Embryonic facial prominence (tissue), 1 donor: Measurements from ENCODE around the gene PLPPR1.
A peak's percentile ranks its signal among the peaks of the same experiment; 100 is the strongest.
"Not testable (repeated sequence)": the region's sequence is repeated elsewhere in the genome, so short reads cannot be mapped to it uniquely, and the experiment has no call there.

ENCODE experiments used
- DNase-seq: peaks from one replicate; pipeline ENCODE4 v3.0.0-alpha.2; 2016; ENCODE audit errors: extremely low spot score

PLPPR1 gene

DNA sequence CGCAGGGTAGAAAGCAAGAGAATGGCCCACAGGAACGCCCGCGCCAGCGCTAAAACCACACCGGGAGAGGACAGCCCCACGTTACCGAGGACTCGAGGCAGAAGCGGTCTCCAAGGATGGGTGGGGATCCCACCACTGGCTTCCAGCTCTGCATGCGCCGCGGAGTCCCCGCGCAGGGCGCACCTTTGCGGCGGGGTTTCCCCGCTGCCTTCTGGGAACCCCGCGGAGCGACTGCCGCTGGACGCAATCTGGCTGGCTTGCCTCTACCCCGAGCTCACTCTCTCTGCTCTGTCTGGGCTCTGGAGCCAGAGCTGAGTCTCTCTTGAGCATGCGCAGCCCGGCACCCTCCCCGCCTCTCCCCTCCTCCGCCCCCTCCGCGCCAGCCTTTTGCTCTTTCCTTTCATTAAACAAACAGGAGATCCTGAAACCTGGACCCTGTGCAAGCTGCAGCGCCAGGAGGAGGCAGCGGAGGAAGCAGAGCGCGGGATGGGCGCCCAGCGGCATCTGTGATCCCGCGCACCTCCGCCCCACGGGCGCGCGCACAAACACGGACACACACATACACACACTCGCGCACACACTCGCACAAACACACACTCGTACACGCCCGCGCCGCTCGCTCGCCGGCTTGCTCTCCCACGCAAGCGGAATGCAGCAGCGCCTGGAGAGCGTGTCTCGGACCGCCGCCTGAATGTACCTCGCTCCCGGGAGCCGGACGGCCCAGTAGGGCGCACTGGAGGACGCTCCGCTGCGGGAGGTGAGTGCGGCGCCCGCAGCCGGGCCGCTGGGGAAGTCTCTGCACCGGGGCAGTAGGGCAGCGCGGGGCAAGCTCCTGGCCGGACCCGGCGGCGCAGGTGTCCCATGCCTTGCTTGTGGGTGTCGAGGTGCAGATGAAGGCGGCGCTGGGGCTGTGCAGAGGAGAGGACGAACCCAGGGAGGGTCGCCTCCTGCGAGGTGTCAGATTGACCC lies at the start of gene PLPPR1:
PLPPR1 (plus strand) TSS at position 382 of the 969 bp plus-strand sequence.
- DNase-seq = peak; percentile 53

DNA sequence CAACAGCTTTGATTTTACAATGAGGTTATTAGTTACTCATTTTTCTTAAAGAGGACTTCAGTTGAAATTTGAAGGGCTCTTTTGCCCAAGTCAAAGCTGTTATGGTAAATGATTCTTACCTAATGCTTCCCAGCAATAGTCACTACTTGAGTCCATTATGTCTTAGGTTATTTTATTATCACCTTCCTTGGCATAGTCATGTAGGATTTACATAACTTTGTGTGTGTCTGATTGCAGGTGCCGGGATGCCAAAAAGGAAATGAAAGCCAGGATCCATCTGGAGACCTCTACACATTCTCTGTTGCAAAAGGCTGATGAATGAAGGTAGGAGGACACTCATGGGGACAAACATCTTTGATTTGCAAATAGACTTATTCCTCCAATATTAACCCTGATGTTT lies 38.8 kb upstream of the PLPPR1 start:
- no peak for DNase-seq

DNA sequence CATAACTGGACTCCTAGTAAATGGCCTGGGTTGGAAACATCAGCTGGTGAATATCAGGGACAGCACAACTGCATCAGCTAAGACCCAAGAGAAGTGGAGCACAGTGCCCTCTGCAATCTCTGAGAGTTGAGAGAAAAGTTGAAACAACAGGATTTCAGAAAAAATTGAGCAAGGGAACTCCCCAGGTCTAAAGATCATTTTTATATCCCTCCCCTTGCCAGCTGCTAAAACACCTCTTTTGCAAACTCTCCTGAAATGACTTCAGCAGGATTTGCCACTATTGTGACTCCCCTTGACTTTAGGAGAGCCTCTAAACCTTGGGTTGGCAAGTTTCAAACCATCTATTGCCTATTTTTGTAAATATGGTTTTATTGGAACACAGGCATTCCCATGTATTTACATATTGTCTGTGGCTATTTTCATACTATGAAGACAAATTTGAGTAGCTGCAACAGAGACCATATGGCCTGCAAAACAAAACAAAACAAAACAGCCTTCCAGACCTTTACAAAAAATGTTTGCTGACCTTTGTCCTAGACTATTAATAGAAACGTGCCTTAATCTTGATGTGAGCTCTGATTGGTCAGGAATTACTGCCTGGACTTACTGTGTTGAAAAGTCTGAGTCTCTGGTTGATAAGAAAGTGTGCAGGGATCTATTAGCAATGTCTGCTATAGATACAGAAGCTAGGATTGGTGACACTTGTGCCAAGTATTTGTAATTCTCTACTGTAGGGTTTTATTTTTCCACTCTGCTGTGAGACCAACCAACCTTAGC lies 37.7 kb upstream of the PLPPR1 start:
- DNase-seq = no peak

DNA sequence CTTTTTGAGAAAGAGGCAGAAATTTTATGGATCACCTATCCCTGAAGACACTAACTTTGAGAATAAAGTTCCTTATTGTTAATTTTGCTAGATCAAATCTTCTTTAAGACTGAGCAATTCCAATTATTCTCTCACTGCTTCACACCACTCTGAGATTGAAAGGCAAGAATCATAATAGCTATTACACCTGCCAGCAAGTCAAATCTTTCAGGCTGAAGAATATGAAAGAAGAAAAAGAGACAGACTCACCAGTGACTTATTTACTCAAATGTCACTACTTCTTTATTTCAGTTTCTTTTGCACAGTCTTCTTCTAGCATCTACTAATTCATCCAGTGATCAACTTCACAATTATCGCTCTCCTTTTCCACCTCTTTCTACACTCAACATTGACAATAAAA lies 35.9 kb upstream of the PLPPR1 start:
- DNase-seq = no peak

DNA sequence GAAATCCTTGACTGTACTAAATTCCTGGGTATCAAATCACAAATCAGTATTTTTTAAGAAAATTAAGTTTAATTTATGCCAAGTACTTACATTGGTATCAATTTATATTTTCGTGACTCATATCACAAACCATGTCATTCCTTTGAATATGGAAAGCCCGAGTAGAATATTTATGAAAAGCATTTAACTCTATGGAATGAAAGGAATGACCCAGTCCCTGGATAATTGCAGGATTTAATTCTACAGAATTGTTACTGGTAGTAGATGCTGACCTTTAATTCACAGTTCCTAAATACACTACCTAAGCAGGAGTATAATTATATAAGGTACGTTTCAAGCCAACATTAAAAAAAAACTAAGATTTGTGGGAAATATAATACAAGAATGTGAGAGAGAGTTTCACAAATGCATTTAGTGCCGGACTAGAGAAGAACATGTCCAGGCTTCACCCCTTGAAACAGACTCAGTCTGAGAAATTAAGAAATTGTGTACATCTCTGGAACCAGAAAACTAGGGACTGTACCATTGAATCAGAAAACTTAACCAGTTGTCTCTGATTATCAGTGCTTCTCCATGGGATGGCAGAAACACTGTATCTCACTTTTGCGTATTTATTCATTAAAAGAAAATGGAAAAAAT lies 28.5 kb upstream of the PLPPR1 start:
- no peak for DNase-seq

DNA sequence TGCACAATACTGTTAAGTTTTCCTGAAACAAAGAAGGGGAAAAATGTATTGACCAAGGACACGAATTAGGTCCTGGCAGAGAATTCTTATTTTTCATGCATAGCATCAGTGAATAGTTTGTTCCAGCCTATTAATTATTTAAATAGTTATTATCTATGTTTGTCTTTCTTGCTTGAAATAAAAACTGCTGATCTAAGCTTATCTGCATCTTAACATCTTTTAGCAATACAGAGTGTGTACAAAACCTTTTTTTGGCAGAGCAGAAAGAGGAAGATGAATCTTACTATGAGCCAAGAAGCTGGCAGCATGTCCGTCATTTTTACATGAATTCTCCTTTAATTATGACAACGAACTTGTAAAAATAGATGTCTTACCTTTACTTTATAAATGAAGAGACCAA lies 23.3 kb upstream of the PLPPR1 start:
- DNase-seq = no peak

DNA sequence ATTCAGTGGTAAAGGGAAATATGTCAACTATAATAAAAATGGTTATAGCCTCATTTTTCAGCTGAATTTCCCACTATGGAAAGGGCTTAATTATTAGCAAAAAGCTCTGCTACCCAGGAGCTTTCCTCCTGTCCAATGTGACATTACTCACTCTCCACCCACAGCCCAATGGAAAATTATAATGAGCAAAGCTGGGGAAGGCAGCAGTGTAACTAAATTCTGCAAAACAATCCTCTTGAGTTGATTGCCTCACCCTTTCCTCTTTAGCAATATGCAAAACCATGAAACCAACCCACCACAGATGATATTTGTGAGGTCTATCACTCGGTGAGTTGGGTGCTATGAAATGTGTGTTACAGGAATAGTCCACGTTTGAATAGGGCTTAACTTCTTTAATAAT lies 14.0 kb upstream of the PLPPR1 start:
- no peak for DNase-seq

DNA sequence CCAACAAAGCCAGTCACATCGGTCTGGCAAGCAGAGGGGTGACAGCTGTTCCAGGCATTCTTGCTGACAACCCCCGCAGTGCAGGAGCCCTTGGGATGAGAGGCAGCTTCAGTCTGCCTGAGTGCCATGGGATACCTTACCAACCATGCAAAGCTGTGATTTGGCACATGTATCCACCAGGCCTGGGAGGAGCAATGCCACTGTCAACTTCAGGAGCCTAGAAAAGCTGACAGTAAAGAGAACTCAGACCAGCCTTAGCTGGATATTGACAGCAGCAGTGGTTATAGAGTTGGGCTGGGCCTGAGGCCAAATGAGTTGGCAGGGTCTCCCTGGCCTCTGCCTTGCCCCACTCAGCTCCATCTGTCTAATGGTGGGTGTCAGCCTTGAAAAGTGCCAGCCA lies 10.1 kb upstream of the PLPPR1 start:
- DNase-seq = no peak

DNA sequence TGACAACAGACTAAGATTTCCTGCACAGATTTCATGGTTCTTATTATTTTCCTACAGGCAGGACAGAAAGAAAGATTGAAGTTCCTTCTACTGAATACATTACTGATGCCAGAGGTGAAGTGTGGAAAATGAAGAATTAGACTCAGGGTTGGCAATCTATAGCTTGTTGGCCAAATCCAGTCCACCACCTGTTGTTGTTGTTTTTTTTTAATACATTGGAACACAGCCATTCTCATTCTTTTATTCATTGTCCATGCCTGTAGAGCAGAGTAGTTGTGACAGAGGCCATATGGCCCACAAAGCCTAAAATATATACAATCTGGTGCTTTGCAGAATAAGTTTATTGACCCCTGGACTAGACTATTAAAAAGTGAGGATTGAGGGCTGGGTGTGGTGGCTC lies 5.8 kb upstream of the PLPPR1 start:
- no peak for DNase-seq

DNA sequence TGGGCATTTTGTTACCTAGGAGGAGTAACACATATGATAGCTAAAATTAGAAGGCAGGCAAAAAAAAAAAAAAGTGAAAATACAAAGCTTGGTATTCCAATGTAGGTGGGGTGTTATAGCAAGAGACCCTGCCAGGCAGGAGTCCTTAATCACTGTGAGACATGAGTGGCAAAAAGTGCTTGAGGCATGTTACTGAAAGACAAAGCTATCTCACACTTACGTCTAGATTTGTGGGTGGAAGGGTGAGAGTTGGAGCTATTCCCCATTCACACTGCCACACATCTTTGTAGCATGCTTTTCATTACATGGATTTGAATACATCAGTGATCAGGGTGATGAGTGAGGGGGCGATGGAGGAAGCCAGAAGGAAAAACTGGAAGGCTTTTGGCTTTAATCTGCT lies 2.6 kb upstream of the PLPPR1 start:
- no peak for DNase-seq

DNA sequence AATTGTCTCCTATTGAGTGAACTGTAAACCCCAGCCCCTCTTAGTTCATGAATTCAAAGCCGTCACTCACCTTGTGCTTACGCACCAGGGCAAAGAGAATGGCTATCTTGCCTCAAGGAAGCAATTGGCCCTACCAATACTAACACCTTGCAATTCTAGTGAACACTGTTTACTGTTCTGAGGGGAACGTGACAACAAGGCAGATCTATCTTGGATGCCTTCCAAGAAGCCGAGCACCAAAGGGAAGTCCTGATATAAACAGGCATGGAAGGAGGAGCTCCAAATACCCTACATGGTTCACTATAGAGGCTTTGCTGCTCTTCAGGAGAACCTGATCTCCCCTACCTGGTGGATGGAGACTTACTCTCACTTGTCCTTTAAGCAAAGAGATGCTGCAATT lies 1.7 kb upstream of the PLPPR1 start:
- DNase-seq = no peak

DNA sequence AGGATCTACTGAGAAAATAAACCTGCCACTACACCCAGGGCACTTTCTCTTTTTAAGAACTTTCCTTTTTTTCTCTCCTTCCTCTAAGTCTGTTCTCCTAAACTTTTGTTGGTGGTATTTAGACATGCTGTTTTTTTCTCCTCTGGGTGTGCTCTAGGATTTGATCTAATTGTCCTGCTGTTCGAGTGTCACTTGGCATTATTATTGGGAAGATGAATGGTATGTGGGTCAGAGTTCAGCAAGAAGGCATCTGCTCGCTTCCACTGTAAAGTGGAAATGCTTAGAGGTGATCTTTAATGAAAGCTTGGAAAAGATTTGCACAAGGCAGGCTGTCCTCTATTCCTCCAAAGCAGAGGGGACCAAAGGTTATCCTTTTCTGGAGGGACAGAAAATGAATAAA lies 1.3 kb upstream of the PLPPR1 start:
- DNase-seq = no peak

DNA sequence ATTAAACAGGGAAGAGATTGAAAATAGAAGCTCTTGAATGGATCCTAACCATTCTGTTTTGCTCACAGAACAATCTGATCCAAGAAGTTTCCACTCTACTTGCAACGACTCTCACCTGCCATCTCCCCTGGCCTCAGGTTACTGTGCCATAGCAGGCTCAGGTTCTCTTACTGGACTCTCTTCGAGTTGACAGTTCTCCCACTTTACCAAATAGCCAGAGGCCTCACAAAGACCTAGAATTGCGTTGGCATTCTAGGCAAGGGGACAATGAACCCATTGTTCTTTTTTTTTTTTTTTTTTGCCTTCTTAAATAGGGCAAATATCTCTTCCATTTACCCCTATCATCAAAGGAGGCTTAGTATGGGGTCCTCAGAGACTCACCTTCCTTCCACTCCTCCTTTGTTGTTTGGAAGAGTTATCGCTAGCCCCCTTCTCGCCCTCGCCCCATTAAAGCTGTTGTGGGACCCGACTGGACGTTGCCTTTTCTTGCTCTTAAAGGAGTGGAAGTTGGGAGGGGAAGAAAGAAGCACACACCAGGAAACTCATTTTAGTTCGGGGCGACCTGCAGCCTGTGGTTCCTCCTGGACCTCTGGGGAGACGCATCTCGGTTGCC lies 688 bp upstream of the PLPPR1 start:
- no peak for DNase-seq

DNA sequence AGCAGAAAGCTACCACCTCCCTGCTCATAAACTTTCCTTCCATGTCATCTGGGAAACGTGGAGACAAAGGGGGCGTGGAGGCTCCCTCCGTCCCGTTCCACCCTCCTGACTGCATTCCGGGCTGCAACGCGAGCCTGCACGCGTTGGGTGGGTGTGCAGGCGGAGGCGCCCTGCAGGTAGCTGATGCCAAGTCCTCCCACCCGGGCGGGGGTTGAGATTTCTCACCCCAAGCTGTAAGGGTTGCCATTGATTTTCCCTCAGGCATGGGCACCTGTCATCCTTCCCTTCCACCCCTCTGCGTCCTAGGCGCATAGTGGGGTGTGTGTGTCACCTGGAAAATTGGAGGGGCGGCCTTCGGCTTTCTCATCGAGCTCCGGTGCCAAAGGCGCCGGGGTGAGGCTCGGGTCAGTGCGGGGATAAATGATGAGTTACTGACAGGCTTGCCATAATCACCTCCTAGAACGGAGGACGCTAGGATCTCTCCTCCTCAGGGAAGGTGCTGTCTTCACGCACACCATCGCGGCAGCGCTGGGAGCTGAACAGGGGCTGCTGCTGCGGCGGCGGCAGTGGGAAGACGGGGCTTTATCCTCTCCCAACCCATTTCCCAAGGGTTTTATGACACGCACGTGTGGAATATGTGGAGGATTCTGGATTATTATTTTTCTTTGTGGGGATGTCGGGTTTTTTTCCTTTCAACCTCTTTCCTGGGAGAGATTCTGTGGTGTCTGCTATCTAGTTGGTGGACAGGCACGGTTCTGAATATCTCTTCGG lies 973 bp downstream of the PLPPR1 start:
- DNase-seq = no peak

DNA sequence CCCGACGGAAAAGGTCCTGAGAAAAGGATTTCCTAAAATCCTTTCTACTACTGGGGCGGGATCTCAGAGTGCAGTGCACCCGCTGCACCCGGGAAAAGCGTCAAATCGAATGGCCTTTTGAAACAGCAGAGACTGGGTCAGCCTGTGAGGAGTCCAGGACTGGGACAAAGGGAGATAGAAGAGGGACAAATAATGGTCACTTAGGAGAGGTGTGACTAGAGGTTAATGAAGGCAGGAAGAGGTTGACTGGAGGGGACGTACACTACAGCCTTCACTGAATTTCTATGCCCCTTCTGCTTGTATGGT lies 1.5 kb downstream of the PLPPR1 start:
- no peak for DNase-seq

DNA sequence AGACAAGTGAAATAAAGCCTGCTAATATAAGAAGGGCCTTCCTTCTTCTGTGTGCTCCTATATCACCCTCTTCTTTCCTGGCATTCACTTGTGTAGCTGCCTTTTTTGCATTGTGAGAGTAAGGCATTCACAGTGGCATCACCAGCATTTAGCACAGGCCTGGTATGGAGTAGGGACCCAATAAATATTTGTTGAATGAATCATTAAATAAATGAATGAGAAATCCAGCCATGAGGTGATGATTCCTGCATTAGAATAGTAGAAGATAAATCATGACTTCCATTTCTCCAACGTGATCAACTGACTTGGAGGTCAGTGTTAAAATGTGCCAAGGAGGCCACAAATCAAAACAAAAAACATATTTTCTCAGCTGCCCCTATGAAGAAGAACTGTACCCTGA lies 3.9 kb downstream of the PLPPR1 start:
- DNase-seq = no peak

DNA sequence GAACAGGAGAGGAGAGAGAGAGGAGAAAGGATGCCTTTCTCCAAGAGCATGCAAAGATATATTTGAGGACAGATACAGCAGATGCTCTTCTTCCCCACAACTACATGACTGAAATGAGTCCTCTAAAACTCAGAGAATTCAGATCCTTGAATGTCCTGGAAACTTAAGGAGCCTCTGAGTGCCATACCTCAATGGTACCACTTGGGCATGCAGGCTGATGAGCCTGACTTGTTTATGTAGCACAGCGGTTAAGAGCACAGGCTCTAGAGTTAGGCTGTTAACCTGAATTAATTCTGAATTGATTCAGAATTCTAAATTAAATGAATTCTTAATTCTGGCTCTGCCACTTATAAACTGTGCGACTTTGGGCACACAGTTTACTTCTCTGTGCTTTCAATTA lies 5.7 kb downstream of the PLPPR1 start:
- DNase-seq = no peak

DNA sequence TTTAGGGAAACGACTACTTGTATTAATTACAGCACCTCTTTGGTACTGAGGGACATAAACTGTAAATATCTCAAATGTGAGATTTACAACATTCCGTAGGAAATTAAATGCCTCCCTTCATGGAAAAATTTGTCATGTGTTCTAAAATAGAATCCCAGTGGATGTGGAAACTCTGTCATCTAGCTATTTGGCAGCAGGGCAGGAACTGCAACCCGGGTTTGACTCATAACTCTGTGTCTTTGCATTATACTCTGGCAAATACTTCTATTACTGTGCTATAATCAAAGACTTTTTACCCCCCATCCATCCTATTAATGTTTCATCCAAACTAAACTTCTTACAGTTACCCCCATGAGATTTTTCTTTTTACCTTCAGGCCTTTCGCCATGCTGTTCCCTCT lies 6.6 kb downstream of the PLPPR1 start:
- DNase-seq = no peak

DNA sequence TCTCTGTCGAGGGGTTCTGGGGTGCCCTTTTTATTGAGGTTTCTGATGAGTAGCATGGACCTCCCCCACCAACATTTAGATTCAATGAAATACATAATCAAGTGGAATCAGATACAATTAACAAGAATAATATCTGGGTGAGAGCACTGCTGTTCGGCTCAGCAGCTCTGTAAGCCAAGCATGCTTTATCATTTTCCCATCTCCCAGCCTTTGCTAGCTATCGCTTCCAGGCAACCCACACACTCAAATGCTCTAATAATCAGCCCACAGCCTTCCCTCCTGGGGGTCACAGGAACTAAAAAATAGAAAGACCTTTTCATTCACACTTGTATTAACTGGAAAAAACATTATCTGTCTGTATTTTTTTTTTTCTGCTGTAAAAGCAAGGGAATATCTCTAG lies 8.9 kb downstream of the PLPPR1 start:
- DNase-seq = no peak

DNA sequence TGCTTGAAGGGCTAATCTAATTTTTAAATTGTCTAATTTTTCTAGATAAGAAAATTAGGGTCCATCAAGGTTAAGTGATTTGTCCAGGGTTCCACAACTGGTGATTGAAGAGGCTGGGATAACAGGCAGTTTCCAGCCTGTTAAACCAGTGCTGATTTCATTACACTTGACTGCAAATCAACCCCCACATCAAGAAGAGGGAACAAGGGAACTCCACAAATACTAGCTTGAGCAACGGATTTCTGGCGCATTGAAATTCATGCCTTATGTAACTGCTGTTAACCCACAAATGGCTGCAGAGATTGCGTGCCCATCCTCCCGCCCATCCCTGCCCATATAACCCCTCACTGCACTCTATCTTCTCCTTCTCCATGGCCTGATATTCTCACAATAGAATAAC lies 10.0 kb downstream of the PLPPR1 start:
- DNase-seq = no peak

DNA sequence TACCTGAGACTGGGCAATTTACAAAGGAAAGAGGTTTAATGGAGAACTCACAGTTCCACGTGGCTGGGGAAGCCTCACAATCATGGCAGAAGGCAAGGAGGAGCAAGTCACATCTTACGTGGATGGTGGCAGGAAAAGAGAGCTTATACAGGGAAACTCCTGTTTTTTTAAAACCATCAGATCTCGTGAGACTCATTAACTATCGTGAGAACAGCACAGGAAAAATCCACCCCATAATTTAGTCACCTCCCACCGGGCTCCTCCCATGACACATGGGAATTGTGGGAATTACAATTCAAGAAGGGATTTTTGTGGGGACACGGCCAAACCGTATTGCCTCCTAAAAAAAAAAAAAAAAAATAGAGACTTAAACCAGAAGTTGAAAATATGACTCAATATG lies 11.1 kb downstream of the PLPPR1 start:
- DNase-seq = not testable (repeated sequence)
